ENCODE measurements around the gene OR52M1. TPM values are rescaled to one million over a fixed set of nuclear protein-coding genes. Genes with fewer than 3 reads are reported as not detected.
"Not testable (repeated sequence)": the region's sequence is repeated elsewhere in the genome, so short reads cannot be mapped to it uniquely, and the experiment has no call there.

OR52M1 gene
- total RNA-seq, 4 donors from 2014 or later = not detected

DNA sequence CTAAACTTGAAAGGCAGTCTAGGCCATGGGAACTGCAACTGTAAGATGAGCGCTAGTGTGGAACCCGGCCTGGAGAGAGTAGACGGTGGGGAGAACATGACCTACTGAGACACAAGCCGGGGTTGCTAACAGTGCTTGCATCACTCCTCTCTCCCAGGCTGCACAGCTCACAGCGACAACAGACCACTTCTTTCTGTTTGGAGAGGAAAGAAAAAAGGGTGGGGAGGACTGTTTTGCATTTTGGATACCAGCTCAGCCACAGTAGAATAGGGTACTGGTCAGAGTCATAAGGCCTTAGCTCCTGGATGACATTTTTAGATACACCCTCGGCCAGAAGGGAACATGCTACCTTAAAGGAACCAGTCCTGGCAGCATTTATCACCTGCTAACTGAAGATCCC, 22.2 kb upstream of the OR52M1 start:
- H3K4me1 ChIP-seq = no peaks in the 10 kb centered on the region
- no peak overlapping the region for H3K4me3 ChIP-seq
- no peaks in the 10 kb centered on the region for H3K9me3 ChIP-seq
- WGBS, 2 donors (ENCODE audit: low coverage in 1 of 2) = 80% methylated on average over 6 of the region's 6 CpGs; no CpG with 5 or more reads in 1 of the 2 donors
- no peak overlapping the region for H3K27ac ChIP-seq
- no peak for TF ChIP-seq CTCF (IDR thresholded peaks at IDR 0.05)
- no peak for TF ChIP-seq EP300 (IDR thresholded peaks at IDR 0.05; ENCODE audit: low read depth)
- TF ChIP-seq POLR2A (IDR thresholded peaks at IDR 0.05) = no peak
- no peak for TF ChIP-seq POLR2AphosphoS5 (IDR thresholded peaks at IDR 0.05)
- H3K27me3 ChIP-seq = no peaks in the 10 kb centered on the region
- no peak for DNase-seq
- in situ Hi-C loops (cut with MboI; ENCODE audit: low pct_ligation_motif_present in 1 of 4, low pct_unique_long_range_greater_than_20kb in 1 of 4, low sequenced_read_pairs in 3 of 4) = no loop called here
- intact Hi-C loops (cut with DNase I; ENCODE audit: low total_unique reads) = no loop called here
- H3K36me3 ChIP-seq = no peaks in the 10 kb centered on the region

- no peak overlapping the region for H3K4me3 ChIP-seq
- H3K9me3 ChIP-seq = no peaks in the 10 kb centered on the region
- TF ChIP-seq CTCF (IDR thresholded peaks at IDR 0.05) = no peak
- no peak for TF ChIP-seq EP300 (IDR thresholded peaks at IDR 0.05; ENCODE audit: low read depth)
- TF ChIP-seq POLR2A (IDR thresholded peaks at IDR 0.05) = no peak
- TF ChIP-seq POLR2AphosphoS5 (IDR thresholded peaks at IDR 0.05) = no peak
- no peaks in the 10 kb centered on the region for H3K36me3 ChIP-seq
- DNase-seq = no peak
- intact Hi-C loops (cut with DNase I; ENCODE audit: low total_unique reads) (no loop called here), in situ Hi-C loops (cut with MboI; ENCODE audit: low pct_ligation_motif_present in 1 of 4, low pct_unique_long_range_greater_than_20kb in 1 of 4, low sequenced_read_pairs in 3 of 4) (no loop called here)
- no peaks in the 10 kb centered on the region for H3K4me1 ChIP-seq
- 79% methylated on average over 1 of the region's 1 CpG; no CpG with 5 or more reads in 1 of the 2 donors for WGBS, 2 donors (ENCODE audit: low coverage in 1 of 2)
- no peak overlapping the region for H3K27ac ChIP-seq
- no peaks in the 10 kb centered on the region for H3K27me3 ChIP-seq
Observed at GRCh38 chr11:4523666-4524065, 21.3 kb upstream of the OR52M1 start.

GRCh38 chr11:4527926-4528325, 17.1 kb upstream of the OR52M1 start:
- Histone ChIP-seq H3K4me3 (no peak overlapping the region), H3K27me3 (no peaks in the 10 kb centered on the region), H3K27ac (no peak overlapping the region), H3K36me3 (no peaks in the 10 kb centered on the region), H3K9me3 (no peaks in the 10 kb centered on the region), H3K4me1 (no peaks in the 10 kb centered on the region)
- no peak for DNase-seq
- intact Hi-C loops (cut with DNase I; ENCODE audit: low total_unique reads) (no loop called here), in situ Hi-C loops (cut with MboI; ENCODE audit: low pct_ligation_motif_present in 1 of 4, low pct_unique_long_range_greater_than_20kb in 1 of 4, low sequenced_read_pairs in 3 of 4) (no loop called here)
- no peak for TF ChIP-seq CTCF (IDR thresholded peaks at IDR 0.05)
- TF ChIP-seq POLR2AphosphoS5 (IDR thresholded peaks at IDR 0.05) = no peak
- TF ChIP-seq EP300 (IDR thresholded peaks at IDR 0.05; ENCODE audit: low read depth) = no peak
- no peak for TF ChIP-seq POLR2A (IDR thresholded peaks at IDR 0.05)
- 60 to 87% methylated on average over 1 to 2 of the region's 2 CpGs for WGBS, 2 donors (ENCODE audit: low coverage in 1 of 2)

DNA sequence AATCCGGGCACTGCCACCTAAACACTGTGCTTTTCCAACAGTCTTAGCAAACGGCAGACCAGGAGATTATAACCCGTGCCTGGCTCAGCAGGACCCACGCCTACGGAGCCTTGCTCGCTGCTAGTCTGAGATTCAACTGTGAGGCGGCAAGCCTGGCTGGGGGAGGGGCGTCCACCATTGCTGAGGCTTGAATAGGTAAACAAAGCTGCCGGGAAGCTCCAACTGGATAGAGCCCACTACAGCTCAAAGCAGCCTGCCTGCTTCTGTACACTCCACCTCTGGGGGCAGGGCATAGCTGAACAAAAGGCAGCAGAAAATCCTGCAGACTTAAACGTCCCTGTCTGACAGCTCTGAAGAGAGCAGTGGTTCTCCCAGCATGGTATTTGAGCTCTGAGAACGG, 13.3 kb upstream of the OR52M1 start:
- H3K36me3 ChIP-seq; H3K4me3 ChIP-seq; H3K27me3 ChIP-seq; in situ Hi-C loops (cut with MboI; ENCODE audit: low pct_ligation_motif_present in 1 of 4, low pct_unique_long_range_greater_than_20kb in 1 of 4, low sequenced_read_pairs in 3 of 4); H3K4me1 ChIP-seq; H3K9me3 ChIP-seq; H3K27ac ChIP-seq; intact Hi-C loops (cut with DNase I; ENCODE audit: low total_unique reads); DNase-seq: not testable (repeated sequence)
- WGBS, 2 donors (ENCODE audit: low coverage in 1 of 2) = 57% methylated on average over 11 of the region's 11 CpGs; no CpG with 5 or more reads in 1 of the 2 donors

DNA sequence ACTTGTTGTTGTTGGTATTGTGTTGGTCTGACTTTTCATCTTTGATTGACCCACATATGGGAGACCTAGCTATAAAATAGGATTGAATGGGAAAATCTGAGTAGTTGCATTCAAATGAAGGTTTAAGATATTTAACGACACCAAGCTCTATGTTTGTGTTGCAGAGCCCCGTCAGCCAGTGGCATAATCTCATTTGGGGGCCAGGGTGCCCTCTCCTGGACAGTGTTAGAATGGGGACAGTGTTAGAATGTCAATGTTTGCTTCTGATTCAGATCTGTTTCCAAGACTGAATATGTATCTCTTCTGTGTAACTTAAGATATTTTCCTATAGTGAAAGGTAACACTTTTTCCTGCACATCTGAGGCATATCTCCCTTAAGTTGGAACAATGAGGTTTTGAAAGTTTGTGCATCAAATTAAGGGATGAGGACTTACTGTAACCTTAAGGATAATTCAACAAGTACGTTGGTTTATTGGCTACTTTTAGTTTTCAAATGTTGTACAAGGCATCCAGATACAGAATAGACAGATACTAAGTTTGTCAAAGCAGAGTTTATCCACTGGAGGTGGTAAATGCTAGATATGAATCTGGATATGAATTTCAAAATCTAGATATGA, 5.3 kb upstream of the OR52M1 start:
- TF ChIP-seq CTCF (IDR thresholded peaks at IDR 0.05) (peak; percentile 49 to 78 (median 73)), EP300 (IDR thresholded peaks at IDR 0.05; ENCODE audit: low read depth) (no peak)
- WGBS, 2 donors (ENCODE audit: low coverage in 1 of 2) = 24 to 32% methylated on average over 2 to 3 of the region's 3 CpGs
- in situ Hi-C loops (cut with MboI; ENCODE audit: low pct_ligation_motif_present in 1 of 4, low pct_unique_long_range_greater_than_20kb in 1 of 4, low sequenced_read_pairs in 3 of 4) (no loop called here), intact Hi-C loops (cut with DNase I; ENCODE audit: low total_unique reads) (no loop called here)
- no peaks in the 10 kb centered on the region for H3K27me3 ChIP-seq
- H3K9me3 ChIP-seq = no peaks in the 10 kb centered on the region
- no peak overlapping the region for H3K4me3 ChIP-seq
- no peak overlapping the region for H3K27ac ChIP-seq
- no peaks in the 10 kb centered on the region for H3K36me3 ChIP-seq
- peak; percentile 59 for DNase-seq
- H3K4me1 ChIP-seq = no peaks in the 10 kb centered on the region

All from transverse colon (tissue), 4 donors.